Activated effector memory CD4-positive, alpha-beta T cell treated with Interleukin-2 at 50 U/mL for 16 hours (primary cell): ENCODE results near the gene ZDHHC11B.

ENCODE experiments used
- DNase-seq: peaks from one replicate; pipeline ENCODE4 v3.0.0-alpha.2; 2020

The ZDHHC11B gene

DNA sequence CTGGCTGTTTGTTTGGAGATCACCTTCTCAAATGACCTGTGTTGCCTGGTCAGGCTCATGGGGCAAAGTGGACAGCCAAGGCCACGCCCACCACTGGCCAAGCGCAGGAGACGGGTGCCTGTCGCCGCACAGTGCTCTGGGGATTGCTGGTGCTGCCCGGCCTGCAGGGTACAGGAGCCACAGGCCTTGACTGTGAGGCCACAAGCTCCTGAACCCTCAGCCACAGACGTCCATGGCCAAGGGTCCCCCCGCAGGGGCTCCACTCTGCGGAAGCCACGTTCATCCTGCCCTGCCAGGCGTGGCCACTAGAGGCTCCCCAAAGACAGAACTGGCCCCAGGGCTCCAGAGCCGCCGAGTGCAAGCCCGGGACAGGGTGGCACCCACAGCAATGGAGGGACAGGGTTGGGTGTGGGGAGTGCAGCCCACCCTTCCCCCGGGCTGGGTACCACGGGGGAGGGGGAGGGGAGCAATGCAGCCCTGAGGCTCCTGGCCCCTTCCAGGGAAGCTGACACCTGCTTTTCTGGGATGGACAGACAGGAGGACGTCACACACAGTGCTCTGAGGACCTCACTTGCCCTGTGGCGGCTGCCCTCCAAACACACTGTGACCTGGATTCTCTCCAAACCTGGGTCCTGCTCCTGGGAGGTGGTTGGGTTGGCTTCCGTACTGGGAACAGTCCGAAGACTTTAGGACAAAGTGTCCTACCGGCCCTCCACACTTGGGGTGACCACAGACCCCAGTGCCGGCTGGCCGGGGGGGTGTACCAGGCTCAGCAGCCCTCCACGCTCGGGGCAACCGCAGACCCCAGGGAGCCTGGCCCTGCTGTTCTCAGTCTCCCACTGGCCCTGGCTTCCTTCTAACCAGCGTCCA is 112.8 kb downstream of the ZDHHC11B start:
- DNase-seq = peak; percentile 56

DNA sequence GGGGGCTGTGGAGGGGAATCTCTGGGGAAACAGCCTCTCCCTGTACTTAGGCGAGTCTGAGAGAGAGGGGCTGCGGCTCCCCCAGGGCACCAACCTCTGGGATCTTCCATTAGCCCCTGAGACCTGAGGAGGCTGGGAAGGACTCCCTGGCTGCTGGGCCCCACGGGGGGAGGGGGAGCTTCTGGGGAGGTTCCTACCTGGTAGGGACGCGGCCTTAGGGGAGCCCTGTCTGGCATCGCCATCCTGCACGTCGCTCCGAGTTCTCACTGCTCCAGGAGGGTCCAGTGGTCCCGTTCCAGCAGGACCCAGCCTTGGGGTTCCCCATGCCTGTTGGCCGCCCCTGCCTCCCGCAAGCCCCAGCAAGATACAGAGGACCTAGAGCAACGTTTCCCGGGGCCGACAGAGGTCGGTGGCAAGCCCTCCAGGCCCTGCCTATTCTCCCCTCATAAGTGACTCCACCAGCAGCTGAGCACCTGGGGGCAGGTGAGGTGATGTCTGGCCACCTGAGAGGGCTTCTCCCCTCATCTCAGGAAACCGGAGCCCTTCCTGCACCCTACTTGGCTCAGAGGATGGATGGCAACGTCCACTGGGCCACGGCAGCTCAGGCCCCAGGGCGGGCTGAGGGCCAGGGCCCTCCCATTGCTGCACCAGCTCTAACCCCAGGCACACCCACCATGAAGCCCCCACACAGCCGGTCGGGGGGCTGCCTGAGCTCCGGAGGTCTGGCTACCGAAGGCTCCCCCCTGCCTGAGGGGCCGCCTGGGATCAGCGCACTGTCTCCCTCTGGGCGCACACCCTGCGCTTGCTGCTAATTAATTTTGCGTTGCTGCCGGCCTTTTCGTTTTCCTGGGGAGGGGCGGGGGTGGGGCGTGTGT is 113.9 kb downstream of the ZDHHC11B start:
- no peak for DNase-seq

DNA sequence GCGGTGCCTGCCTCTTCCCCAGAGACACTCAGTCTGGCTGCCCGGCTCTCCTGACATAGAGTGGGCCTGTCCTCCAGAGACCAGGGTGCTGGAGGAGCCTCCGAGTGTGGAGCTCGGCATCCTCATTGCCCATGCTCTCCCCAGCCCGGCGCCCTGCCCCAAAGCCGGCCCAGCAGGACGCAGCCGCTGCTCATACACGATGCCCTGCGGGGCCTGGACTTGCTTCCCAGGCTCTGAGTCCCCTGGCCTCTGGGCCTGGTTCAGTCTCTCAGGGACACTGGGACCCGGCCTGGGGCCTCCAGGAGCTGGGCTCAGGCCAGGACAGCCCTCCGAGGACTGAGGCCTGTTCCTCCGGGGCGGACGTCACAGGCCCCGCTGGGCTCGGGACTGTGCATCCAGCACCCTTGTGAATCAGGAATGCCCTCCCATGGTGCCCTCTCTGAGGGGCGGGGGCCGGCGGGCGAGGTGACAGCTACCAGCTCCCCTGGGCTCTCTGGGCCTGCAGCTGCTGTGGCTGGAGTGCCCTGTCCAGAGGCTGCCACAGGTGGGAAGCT is 114.6 kb downstream of the ZDHHC11B start:
- no peak for DNase-seq

DNA sequence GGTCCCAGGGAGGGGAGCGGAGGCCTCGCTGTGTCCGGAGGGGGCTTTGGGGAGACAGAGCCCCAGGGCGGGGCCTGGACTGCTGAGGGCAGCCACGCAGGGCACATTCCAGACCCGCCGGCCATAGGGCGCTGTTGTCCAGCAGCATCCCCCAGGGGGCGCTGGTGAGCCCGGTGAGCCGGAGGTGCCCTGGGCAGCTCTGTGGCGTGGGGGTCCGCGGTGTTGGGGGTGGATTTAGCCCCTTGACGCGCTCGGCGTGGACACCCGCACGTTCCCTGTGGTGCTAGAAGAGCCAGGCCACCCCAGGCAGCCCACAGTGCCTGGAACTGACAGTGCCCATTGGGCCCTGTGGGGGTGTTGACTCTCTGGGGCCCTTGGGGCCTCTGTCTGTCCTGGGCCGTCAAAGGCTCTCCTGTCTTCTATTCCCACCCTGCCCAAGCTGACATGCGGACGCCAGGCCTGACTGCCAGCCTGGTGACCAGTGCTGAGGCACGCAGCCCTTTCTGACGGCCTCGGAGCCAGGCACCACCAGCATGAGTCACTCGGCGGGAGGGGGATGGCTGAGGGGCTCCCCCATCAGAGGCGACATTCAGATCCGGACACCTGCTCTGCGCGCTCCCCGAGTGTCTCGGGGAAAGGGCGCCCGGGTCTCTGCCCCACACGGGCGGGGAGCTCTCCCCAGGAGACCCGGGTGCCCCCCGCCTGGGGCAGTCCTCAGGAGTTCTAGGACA is 115.3 kb downstream of the ZDHHC11B start:
- no peak for DNase-seq

DNA sequence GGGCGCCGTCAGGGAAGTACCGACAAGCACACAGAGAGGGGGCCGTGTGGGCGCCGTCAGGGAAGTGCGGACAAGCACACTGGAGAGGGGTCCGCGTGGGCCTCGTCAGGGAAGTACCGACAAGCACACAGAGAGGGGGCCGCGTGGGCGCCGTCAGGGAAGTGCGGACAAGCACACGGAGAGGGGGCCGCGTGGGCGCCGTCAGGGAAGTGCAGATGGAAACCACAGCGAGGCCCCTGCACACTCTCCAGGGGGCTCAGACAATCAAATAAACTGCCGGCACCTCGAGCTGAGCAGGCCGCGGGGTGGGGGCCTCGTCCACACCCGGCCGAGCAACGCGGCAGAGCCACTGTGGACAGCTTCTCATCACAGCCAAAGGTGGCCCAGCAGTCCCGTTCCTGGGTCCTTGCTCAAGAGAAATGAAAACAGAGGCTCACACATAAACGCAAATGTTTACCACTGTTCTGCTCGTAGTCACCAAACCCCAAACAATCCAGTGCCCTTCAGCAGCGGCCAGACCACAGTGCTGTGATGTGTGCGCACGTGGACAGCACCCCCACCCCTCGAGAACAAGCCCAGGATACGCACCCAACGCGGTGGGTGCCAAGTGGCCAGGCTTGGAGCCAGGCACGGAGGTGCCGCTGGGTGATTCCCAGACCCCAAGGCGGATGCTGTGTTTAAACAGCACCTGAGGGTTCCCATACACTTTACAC is 116.1 kb downstream of the ZDHHC11B start:
- no peak for DNase-seq

DNA sequence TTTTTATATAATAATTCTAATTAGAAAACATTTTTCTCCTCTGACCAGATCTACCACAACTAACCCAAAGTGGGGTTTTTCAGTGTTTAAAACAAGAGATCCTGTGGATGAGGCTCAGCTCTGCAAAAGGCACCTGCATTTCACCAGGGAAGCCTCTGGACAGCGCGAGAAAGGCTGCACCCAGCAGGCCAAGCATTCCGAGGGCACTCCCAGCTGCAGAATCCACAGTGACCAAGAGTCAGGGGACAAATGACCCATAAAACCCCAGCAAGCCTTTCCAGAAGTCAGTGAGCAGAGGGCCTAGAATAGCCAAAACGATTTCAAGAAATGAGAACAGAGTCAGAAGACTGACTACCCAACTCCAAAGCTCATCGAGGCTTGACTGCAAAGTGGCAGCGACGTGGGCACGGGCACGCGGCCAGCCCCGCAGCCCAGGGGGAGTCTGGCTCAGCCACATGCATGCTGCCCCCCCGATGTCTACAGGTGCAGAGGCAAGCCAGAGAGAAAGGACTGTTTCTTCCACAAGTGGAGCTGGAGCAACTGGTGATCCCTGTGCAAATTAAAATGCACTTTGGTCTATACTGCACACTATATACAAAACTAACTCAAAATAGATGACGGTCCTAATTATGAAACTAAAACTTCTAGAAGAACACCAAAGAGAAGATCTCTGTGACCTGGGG is 117.6 kb downstream of the ZDHHC11B start:
- no peak for DNase-seq

DNA sequence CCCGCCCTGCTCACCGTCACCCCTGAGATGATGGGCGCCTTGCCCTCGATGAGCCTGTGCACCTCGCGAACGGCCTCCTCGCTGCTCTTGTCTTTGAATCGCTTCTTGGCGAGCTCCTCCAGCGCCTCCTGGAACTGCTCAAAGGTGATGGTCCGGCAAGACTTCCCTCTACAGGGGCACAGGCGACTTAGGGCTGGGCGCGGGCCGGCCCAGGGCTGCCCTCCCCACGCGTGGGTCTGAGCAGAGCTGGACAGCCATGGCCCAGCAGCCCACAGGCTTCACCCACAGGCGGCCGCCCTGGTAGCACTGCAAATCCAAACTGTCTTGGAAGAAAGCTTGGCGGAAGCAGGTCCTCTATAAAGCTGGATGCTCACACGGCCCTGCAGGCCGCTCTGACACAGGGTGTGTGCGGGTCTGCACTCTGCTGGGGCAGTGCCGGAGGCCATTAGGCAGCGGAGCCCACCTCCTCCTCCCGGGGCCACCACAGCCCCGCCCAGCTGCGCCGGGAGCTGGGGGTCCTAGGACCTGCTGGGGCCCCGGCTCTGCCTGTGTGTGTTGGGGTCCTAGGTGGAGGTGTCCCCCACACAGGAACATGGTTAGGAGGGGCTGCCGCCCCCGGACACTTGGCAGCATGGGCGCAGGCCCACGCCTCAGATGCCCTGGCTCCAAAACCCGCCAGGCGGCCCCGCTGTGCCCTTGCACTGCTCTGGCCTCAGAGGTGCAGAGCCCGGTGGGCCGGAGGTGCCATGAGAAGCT is 118.4 kb downstream of the ZDHHC11B start:
- no peak for DNase-seq

DNA sequence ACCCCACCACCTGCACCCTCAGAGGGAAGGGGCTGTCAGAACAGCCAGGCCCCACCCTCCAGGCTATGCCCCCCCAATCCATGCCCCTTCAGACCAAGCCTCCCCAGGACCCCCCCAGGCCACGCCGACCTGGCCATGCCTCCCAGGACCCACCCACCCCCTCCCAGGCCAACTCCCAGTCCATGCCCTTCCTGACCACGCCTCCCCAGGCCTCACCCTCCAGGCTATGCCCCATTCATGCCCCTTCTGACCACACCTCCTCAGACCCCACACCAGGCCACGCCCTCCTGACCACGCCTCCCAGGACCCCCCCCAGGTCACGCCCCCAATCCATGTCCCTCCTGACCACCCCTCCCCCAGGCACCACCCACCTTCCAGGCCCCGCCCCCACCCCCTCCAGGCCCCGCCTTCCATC is 119.0 kb downstream of the ZDHHC11B start:
- DNase-seq = no peak

DNA sequence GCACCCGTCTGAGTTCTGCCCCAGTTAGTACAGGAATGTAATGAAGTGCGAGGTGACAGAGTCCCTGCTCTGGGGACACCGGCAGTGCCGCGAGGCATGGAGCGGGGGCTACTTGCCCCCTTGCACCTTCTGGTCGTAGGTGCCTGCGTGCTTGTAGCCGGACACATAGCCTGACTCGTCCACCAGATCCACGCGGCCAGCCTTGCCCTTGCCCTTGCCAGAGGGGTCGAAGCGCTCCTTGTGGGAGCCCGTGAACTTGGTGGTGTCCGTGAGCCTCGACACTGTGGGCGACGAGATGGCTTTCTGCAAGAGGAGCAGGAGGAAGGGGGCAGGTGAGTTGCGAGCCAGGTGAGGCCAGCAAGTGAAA is 119.6 kb downstream of the ZDHHC11B start:
- no peak for DNase-seq

DNA sequence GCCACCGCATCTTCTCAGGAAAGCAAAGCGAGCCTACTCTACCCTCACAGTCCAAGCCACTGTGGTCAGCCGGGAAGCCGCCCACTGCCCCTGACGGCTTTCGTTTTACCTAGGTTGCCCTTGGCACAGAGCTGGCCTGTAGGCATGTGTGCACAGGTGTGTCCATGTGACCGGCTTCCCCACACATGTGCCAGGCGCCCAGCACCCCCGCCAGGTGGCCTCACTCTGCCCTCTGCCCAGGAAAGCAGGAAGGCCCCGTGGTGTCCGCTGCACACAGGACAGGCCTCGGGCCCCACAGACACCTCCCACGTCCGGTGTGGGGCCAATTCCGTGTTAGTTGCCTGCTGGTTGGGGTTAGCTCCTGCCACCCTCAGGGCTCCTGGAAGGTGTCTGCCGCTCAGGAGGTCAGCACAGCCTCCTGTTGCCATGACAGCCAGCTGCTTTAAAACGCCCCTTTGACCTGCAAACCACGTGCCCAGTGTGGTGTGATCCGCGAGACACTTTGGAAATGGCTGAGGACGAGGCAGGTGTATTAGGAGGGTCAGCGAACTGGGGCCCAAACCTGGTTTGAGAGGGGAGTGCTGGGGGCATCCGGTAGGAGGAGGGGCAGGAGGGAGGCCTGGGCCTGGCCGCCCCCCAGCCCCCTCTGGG is 120.1 kb downstream of the ZDHHC11B start:
- no peak for DNase-seq

DNA sequence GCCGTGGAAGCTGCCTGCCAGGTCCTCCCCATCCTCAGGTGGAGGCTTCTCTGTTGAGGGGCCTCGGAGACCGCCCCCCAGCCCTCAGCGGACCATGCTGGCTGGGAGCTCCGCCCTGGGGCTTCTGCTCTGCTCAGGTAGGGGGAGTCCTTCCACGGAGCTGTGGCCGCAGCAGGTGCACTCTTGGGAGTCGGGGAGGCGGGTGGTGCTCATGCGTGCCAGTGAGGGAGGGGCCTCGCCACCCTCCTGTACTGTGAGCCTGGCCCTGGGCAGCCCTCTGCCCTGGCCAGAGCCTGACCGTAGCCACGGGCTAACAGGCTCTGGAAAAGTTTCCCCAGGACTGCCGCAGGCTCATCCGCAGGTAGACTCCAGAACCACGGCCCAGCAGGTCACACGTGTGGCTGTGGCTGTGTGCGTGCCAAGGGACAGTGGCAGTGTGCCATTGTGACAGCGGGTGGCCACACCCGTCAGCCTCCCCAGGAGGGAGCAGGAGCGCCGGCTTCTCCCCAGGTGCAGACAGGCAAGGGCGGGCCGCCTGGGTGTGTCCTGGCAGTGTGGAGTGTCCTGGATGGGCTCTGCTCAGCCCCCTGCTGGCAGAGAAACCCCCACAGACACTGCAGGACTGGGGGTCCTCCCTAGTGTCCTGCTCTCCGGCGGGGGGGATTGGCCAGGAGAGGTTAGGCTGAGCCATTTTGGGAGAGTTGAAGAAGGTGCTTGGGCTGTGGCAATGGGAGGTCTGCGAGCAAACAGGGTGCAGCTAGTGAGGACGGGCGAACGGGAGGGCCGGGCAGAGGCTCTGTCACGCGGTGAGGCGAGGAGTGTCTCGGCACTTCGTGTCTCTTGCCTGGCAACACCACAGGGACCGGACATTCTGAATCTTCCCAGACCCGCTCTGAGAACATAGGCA is 120.8 kb downstream of the ZDHHC11B start:
- no peak for DNase-seq

DNA sequence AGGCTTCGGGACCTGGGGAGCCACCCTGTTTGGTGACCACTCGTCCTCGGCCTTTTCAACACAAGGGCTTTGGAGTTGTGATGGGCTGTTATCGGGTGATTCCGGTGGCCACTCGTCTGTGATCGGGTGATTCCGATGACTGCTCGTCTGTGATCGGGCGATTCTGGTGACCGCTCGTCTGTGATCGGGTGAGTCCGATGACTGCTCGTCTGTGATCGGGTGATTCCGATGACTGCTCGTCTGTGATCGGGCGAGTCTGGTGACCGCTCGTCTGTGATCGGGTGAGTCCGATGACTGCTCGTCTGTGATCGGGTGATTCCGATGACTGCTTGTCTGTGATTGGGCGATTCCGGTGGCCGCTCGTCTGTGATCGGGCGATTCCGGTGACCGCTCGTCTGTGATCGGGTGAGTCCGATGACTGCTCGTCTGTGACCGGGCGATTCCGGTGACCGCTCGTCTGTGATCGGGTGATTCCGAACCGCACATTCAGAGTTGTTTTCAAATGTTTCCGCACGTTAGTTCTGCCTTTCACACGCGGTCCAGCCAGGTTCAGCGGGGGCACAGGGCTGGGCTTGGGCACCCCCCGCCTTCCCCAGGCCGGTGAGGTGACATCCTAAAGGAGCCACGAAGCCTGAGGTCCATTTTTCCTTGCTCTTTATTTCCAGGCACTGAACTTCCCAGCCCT is 121.6 kb downstream of the ZDHHC11B start:
- DNase-seq = no peak

DNA sequence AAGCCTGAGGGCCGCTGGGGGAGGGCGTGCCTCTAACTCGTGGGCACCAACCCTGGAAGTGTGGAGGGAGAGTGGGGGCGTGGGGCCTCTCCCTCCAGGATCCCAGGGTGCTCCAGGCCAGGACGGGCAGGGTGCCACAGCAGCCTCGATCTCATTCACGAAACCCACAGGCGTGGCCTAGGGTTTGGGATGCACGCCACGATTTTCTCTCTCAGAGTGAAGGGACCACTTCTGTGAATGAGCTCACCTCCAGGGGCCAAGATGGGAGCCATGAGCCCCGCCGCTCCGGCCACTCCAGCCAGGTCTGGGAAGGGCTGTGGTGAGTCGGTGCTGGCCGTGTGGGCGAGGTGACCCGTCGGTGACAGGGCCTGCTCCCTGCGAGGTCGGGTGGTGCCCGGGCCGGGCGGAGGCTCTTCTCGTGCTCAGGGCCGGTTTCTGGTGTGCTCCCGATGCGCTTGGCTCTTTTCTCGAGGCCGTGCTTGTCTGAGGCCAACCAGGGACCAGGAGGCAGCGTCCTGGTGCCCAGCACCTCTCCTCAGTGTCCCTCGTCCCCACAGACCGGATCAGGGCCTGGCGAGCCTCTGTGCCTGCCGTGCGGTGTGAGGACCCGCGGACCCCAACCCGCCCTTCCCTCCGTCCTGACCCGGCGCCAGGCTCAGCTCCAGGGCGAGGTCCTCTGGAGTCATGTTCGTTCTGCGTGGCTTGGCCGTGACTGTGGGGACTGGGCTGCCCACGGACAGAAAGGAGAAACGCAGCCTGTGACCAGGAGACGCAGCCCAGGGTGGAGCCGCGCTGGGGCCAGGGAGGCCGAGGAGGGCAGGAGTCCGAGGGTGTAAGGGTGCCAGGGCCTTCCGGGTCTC is 122.4 kb downstream of the ZDHHC11B start:
- no peak for DNase-seq

DNA sequence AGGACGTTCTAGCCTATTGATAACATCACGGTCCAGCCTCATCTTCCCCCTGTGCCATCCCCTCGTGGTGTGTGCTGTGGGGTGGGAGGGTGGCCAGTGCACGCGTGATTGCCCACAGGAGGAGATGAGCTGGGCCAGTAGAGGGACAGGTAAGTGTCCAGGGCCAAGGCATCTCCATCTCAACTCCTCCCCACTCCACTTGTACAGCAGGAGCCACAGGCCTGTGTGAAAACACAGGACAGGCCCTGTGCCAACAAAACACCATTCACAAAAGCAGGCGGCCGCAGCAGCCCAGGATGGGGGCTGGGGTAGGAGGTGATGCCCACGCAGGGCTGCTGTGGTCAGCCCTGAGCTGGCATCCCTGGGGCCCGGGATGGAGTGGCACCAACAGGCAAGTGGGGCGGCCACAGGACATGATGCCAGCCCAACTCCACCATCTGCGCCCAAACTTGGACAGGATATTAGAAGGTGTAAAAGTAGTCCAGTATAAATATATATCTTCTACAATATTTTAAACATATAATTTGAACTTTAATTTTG is 124.0 kb downstream of the ZDHHC11B start:
- no peak for DNase-seq
